Gastrocnemius medialis (tissue), 4 donors: Measurements from ENCODE around the gene SEMA4A.

Source experiments
- CTCF ChIP-seq, 5 experiments: fragments of 450-650 bp in 3 of 5; fragments of 200-600 bp in 2 of 5; sonication (generic) in 2 of 5; IDR thresholded peaks in 4 of 5; conservative IDR thresholded peaks in 1 of 5; 1 replicate in 4 of 5; 2 replicates in 1 of 5; pipeline ENCODE4 v1.5.1; 2016 to 2019; ENCODE audit warnings: antibody characterized with exemption in 5 of 5, mild to moderate bottlenecking in 3 of 5, moderate library complexity in 3 of 5
- POLR2A ChIP-seq, 2 donors: fragments of 450-650 bp; IDR thresholded peaks; one replicate each; pipeline ENCODE4 v1.6.1; 2017; ENCODE audit warnings: antibody characterized with exemption in 2 of 2, mild to moderate bottlenecking in 2 of 2, moderate library complexity in 2 of 2

- no peak for TF ChIP-seq CTCF (IDR thresholded peaks at IDR 0.05 in 4 of 5, conservative IDR thresholded peaks at IDR 0.05 in 1 of 5)
- no peak for TF ChIP-seq POLR2A (IDR thresholded peaks at IDR 0.05)
Observed at GRCh38 chr1:156111355-156111962, 41.9 kb upstream of the SEMA4A start.
